22Rv1 (cell line): ENCODE measurements around the gene PKP2.

ENCODE experiments used
- CTCF ChIP-seq: fragments of 450-650 bp; IDR thresholded peaks from 2 replicates; pipeline ENCODE4 v1.5.1; 2017; ENCODE audit warnings: mild to moderate bottlenecking
- ZFX ChIP-seq: fragments of 450-650 bp; IDR thresholded peaks from 2 replicates; pipeline ENCODE4 v1.6.1; 2017; ENCODE audit warnings: antibody characterized with exemption, borderline replicate concordance

- TF ChIP-seq CTCF (no peak), ZFX (no peak)
Measured at GRCh38 chr12:32884962-32885361, 11.6 kb downstream of the PKP2 start.
